HG03342 (cell line): Measurements from ENCODE around the gene SNX30.

Experiments
- ATAC-seq: cut with Tn5 transposase; IDR thresholded peaks from one replicate; pipeline ENCODE4 v1.9.1; 2021; ENCODE audit warnings: mild to moderate bottlenecking, moderate library complexity; ENCODE audit not compliant: unreplicated experiment

Gene SNX30

DNA sequence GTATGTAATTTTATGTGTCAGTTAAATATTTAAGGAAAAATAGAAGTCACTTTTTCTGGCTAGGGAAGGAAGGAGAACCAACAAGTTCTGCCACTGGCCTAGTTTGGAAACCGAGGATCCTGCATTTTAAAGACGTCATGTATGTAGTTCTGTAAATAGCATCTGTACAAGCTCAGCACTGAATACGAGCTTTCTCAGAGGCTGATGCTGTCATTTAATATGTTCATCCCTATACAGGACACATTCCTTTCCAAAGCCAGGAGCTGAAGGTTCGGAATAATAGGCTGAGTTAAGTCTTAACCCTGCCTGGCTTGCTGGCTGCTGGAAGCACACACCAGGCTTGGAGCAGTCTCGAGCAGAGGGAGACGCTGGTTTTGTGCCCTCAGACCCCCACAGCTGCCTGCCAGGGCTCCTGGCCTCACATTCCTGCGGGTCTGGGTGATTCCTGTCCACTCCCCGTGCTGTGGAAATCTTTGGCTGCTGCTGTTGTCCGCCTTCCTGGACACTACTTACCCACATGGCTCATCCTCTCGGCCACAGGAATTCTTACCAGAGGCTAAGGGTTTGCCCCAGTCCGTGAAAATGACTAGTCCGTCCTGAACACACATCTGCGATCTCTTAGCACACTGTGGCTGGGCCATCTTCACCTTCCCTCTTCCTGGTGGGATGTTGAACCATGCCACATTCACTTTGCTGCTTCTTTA lies 103.5 kb downstream of the SNX30 start:
- no peak for ATAC-seq

DNA sequence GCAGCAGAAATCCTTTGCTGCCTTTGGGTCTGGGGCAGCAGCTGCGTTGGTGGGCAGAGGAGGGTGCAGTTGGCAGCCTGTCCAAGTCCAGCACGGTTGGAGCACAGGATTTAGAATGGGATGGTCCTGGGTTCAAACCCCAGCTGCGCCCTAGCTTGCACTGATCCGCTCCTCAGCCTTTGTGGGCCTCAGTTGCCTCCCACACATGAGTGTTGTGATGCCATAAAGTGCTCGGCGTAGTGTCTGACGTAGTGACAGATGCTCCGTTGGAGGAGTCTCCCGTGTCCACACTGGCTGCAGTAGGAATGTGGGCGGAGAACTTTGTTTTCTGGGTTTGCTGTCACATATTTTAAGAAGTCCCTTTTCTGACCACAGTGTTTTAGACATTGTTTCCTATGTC lies 104.1 kb downstream of the SNX30 start:
- ATAC-seq, result no peak

DNA sequence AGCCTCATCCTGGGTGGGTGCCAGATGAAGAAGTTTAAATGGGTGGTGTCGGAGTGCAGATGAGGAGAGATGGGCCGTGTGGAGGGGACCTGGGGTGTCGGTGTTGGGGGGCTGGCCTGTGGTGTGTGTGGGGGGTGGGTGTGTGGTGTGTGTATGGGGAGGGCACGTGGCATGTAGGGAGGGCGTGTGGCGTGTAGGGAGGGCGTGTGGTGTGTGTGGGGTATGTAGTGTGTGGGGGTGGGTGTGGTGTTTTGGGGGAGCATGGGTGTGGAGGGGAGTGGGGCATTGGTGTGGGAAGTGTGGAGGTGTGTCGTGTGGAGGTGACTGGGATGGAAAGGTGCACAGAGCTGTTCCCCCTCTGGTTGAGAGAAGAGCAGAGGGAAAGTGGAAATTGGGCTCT lies 105.6 kb downstream of the SNX30 start:
- no peak for ATAC-seq

DNA sequence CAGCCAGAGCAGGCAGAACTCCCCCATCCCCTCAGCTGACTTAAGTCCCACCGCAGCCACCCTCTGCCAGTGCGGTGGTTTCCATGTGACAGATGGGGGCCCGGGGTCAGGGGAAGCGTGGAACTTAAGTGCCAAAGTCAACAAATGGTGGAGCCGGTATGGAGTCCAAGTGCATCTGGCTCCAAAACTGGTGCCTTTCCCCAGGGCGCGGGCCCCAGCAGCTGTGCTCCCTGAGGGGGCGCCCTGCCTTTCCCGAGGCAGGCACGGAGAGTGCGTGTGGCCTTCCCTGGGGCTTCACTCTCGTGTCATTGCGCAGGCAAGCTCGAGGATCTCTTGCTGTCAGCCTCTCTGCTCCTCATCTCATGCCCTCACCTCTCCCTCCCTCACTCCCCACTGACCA lies 106.3 kb downstream of the SNX30 start:
- no peak for ATAC-seq

DNA sequence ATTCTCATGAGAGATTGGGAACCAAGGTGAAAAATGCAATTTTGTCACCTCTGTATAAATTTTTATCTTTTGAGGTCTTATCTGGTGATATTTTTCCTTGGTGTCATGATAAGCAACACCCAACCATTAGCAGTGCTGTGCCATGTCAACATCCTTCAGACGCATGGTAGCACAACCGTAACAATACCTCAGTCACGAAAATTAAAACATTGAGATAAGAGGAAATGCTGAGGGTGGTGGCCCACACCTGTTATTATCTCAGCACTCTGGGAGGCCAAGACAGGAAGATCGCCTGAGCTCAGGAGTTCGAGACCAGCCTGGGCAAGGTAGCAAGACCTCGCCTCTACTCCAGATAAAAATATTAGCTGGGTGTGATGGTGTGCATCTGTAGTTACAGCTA lies 107.4 kb downstream of the SNX30 start:
- no peak for ATAC-seq

DNA sequence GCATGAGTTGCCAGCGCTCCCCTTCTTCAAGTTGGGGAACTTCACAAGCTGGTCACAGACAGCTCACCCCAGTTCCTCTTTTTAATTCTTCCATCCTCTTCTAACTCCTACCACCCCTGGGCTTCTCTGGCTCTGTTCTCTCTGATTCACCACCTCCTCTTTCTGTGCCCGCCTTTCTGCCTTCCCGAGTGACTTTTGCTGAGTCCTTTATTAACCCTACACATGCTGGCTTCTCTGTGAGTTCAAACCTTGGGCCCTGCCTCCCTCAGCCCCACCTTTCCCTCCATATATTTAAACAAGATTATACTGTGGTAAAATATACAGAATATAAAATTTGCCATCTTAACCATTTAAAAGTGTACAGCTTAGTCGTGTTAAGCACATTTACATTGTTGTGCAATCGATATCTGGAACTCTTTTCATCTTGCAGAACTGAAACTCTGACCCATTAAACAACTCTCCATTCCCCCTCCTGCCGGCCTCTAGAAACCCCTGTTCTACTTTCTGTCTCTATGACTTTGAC lies 108.1 kb downstream of the SNX30 start:
- peak; percentile 75 for ATAC-seq

DNA sequence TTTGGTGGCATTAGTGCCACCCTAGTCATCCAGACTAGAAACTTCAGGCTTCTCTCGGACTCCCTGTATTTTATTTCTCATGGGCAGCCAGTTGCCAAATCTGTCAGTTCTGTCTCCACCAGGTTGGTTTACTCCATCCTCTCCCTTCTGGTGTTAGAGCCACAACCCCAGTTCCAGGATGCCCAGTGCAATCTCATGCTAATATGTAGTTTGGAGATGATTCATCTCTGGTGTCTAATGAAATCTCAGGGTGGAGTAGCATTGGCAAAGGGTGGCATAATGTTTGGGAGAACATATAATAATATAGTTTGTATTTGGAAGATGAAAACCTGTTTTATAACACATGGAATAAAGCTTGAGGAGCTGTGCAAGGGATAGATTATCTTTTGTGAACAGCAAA lies 109.9 kb downstream of the SNX30 start:
- ATAC-seq, result no peak

DNA sequence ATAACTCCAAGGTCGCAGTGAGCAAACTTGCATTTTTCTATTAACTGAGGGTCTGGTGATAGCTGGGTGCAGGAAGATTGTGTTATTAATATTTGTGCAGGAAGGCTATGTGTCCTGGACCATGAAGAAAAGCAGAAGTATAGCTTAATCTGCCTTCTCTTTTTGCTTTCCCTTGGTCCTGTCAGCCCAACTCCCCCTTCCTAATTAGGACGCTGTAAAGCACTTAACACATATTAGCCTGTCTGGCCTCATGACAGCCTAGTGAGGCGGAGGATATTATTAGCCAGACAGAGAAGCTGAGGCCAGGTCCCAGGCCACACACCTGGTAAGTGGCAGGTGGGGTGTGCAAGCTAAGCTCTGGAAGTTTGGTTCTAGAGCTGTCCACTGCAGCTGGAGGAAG lies 110.6 kb downstream of the SNX30 start:
- ATAC-seq, result no peak

DNA sequence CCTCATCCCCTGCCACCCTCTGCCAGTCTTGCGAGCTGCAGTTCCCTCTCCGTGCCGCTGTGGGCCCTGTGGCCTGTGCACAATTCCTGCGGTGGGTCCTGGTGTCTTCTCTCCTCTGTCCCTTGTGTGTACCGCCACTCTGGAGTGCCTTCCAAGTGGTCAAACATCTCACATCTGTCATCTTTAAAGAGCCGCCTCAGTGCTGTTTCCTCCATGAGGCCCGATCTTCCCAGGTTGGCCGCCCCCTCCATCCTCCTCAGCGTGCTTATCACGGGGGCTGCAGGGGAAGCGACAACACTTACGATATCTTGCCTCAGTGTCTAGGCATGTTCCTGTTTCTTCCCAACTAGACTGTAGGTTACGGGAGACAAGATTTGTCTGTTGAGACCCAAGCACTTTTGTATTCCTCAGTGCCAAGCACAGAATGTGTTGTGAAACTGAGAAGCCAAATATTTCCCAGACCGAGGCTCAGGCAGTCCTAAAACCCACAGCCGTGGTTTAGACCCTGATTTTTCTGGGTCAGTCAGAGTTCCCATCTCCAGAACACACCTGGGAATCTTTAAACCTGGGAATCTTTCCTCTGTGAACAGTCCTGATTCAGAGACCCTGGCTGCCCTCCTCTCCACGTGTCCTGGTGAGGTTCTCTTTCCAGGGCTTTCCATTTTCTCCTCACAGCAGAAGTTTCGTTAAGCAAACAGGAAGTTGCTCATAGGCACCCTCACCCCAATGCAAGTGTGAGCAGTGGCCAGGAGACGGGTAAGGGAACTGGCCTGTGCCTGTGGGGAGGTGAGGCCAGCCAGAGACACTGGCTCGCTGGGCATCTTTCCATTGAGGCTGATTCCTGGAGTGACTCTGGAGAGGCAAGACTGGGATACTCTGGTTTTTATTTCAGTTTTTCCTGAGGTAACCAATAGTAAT lies 111.3 kb downstream of the SNX30 start:
- no peak for ATAC-seq

DNA sequence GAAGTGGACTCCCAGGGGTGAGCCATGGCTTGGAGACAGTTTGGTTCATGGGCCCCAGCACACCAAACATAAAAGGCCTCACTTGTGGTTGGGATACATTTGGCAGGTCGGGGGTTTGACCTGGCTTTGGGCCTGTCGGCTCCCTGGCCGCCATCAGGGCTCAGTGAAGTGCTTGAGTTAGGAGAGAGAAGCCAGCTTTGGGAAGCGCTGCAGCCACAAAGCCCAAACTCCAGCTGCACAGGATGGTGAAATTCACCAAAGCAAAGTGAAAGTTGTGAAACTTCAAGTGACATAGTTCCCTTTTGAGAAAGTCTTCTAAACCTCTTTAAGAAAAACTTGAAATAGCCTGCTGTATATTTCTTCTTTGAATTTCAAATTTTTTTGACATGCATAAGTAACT lies 112.7 kb downstream of the SNX30 start:
- ATAC-seq, result no peak

DNA sequence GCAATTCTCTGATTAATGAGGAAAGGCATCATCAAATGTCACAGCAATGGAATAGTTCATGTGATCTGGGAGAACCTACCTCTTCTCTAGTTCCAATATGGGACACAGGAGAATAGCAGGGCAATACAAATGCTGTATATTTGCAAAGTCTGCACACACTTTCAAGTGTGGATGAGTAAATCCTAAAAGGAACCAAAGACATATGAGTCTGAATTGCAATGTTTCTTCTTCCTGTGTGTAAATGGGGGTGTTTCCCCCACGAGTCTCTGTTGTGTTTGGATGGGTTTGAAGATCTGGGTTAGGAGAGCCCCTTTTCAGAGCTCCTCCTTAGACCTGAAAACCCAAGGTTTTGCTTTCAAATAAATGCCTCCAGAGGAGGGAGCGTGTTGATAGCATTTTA lies 113.2 kb downstream of the SNX30 start:
- ATAC-seq, result no peak

DNA sequence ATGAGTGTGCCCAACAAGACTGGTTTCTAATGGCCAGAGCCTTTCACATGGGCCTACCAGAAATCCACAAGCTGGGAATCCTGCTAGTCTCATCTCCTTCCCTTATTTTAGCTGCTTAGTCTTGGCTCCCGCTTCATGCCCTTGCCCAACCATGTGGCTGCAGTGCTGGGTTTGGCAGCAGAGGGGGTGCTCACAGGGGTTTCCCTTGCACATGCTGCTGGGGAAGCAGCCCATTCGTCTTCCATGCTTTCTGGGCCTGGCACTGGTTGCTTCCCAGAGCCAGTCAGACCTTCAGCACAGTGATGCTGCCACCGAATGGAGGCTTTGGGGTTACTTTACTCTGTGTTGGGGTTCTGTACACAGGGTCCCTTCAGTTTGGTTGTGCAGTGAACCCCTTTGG lies 113.8 kb downstream of the SNX30 start:
- no peak for ATAC-seq

DNA sequence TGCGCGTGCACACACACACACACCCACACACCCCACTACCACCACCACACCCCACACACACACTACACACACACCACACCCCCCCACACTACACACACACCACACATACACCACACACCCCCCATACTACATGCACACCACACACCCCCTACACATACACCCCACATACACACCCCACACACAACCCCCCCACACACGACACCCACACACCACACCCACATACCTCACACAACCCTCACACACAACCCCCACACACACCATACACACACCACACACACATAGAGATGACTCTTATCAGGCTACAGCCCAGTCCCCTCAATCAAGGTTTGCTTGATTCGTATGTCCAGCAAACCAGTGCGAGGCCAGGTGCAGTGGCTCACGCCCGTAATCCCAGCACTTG lies 114.4 kb downstream of the SNX30 start:
- no peak for ATAC-seq

DNA sequence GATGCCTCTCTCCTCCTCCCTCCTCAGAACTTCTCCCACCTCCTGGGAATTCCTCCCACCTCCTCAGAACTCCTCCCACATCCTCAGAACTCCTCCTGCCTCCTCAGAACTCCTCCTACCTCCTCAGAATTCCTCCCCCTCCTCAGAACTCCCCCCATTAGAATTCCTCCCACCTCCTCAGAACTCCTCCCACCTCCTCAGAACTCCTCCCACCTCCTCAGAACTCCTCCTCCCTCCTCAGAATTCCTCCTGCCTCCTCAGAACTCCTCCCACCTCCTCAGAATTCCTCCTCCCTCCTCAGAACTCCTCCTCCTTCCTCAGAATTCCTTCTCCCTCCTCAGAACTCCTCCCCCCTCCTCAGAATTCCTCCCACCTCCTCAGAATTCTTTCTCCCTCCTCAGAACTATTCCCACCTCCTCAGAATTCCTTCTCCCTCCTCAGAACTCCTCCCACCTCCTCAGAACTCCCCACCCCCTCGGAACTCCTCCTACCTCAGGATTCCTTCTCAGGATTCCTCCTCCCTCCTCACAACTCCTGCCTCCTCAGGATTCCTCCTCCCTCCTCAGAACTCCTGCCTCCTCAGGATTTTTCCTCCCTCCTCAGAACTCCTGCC lies 116.2 kb downstream of the SNX30 start:
- no peak for ATAC-seq

DNA sequence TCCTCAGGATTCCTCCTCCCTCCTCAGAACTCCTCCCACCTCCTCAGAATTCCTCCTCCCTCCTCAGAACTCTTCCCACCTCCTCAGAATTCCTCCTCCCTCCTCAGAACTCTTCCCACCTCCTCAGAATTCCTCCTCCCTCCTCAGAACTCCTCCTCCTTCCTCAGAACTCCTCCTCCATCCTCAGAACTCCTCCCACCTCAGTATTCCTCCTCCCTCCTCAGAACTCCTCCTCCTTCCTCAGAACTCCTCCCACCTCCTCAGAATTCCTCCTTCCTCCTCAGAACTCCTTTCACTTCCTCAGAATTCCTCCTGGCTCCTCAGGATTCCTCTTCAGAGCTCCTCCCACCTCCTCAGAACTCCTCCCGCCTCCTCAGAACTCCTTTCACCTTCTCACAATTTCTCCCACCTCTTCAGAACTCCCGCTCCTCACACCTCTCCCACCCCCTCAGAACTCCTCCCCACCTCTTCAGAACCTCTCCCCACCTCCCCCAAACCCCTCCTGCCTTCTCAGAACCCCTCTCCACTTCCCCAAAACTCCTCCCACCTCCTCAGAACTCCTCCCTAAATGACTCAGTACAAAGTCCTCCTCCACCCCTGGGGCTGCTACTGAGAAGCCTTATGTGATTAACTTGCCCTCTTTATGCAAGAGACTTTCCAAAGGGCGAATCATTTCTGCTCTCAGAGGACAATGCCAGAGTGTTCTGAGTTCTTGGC lies 116.9 kb downstream of the SNX30 start:
- ATAC-seq, result no peak

DNA sequence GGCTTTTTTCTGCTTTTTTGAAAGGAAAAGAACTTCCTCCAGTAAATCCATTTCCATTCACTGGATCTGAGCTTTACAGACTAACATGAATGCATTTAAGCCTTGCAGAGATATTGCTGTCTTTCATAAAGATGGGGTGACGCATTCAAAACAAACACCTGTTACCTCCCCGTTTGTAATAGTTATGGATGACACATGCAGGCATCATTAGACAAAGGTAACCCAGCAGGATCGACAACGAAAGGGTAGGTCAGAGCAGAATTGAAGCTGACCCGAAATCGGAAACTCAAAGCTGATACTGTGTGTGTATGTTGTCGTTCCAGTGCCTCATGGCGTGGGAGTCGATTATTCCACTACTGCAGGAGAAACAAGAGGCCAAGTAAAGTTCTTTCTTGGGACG lies 117.9 kb downstream of the SNX30 start:
- no peak for ATAC-seq

DNA sequence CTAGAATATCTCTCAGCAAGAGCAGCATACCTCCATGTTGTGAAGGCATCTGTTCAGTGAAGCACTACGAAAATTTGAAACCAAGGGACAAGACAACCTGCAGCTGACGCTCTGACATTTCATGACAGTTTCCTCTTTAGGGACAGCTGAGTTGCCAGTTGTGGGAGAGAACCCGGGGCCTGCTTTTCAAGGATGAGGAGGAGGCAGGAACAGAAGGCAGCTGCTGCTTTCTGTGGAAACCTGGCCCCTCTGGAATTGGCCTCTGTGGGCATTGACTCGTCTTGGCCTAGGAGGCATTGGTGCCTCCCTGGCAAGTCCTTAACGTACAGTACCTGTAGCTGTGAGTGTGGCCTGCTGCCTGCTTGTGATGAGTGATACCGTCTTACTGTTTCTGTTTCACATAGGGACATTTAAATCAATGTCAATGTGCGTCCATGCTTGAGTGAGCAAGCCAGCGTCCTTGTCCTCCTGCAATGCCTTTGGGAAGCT lies 118.5 kb downstream of the SNX30 start:
- ATAC-seq, result peak; percentile 64

DNA sequence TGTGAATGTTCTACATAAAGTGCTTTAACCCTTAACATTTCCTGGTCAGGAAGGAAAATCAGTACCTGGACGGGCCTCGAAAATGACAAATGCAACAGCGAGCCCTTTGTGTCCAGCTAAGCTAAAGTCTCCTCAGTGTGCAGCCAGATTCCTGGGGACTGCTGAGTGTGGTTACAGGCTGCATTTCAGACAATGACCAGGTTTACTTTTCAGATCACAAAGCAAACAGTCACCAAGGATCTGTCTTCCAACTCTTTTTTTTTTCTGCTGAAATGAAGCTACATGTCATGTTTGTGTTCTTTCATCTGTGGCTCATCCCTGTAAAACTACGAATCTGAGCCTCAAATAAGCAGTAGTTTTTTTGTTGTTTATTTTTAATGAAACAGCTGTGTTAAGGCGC lies 119.4 kb downstream of the SNX30 start:
- no peak for ATAC-seq

DNA sequence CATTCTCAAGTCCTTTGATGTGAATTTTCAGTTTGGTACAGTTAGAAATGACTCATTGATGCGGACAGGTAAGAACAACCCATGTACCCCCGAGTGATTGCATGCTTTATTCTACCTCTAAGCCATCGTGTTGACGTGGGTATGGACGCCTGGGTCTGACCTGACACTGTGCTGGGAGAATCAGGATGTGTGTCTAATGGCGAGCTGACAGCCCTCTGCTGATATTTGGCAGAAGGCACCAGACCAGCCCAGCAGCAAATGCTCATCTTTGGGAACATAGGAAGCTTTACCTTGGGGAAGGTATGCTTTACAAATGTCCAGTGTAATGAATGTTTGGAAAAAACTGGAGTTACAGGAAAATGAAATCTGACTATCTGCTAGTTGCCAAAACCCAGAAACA lies 120.0 kb downstream of the SNX30 start:
- no peak for ATAC-seq

DNA sequence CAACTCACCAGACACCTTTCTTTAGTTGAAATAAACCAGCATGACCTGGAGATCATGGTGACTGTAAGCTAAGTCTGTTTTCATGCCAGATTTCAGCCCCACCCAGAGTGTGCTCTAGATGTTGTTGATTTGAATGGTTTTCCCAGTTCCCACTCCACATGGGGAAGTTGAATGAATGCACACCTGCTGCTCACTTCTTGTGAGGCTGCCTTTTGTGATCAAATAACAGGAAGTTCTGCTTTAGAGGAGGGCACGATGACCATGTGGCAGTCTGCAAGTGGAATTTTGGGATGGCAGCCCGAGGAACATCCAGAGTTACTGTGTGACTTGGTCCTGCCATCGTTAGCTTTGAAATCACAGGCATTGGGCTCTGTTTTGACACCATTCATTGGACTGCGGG lies 121.5 kb downstream of the SNX30 start:
- ATAC-seq, result no peak
